AG20443 (cell line): ENCODE results near the gene ODAD4.

Experiments used
- DNase-seq: peaks from one replicate; pipeline ENCODE4 v3.0.0; 2012; ENCODE audit warnings: low spot score, mixed read lengths

ODAD4 gene

GRCh38 chr17:41939693-41940090 is 9.3 kb downstream of the ODAD4 start:
- no peak for DNase-seq

DNA sequence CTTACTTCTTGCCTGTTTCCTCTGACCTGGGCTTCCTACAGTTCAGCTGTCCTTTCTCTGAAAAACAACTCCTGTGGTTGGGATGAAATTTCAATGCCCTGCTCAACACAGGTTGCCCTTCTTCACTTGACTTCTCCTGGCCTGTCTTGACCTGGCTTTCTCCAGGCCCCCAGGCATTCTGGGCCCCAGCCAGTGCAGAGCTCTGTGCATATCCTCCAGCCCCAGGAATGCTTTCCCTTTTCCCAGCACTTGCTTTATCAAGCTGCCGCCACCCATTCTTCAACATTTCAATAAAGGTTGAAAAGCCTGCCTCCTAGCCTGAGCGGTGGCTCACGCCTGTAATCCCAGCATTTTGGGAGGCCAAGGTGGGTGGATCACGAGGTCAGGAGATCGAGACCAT is 10.8 kb downstream of the ODAD4 start:
- no peak for DNase-seq

DNA sequence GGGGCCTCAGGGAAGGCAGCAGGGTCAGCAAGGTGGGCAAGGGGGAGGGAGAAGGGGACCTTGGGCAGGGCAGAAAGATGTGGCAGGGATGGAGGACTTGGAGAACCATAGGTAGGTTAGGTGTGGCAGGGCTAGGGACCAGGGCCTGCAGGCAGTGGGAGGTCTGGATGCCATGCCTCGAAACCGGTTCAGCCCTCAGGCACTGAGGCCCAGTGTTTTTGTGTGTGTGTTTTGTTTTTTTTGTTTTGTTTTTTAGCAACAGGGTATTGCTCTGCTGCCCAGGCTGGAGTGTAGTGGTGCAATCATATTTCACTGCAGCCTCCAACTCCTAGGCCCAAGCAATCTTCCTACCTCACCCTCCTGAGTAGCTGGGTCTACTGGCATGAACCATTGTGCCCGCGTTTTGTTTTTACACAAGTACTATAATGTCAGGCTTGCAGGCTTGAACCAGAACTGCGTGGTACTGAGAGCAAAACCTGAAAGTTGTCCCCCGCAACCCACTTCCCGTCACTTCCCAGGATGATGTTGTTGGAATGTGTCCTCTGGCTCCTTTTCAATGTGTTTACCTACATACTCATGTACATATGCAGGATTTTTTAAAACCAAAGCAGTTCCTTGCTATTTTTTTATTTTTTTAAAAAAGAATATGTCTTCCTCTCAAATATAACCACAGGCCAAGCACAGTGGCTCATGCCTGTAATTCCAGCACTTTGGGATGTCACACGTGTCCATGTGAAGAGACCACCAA is 12.4 kb downstream of the ODAD4 start:
- no peak for DNase-seq

DNA sequence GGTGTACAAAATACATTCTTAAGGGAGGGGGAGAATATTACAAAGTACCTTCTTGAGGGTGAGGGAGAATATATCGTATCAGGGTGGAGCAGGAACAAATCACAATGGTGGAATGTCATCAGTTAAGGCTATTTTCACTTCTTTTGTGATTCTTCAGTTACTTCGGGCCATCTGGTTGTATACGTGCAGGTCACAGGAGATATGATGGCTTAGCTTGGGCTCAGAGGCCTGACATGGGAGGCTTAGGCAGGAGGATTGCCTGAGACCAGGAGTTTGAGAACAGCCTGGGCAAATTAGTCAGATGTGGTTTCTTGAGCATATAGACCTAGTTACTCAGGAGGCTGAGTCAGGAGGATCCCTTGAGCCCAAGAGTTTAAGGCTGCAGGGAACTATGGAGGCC is 13.1 kb downstream of the ODAD4 start:
- no peak for DNase-seq

GRCh38 chr17:41944943-41945342 is 14.5 kb downstream of the ODAD4 start:
- DNase-seq: no peak

- DNase-seq: no peak
These were observed 18.5 kb downstream of the ODAD4 start for GRCh38 chr17:41948762-41949460.

- no peak for DNase-seq
These were observed 26.1 kb downstream of the ODAD4 start for GRCh38 chr17:41956522-41956921.

GRCh38 chr17:41957031-41957868 is 26.8 kb downstream of the ODAD4 start:
- DNase-seq: no peak

DNA sequence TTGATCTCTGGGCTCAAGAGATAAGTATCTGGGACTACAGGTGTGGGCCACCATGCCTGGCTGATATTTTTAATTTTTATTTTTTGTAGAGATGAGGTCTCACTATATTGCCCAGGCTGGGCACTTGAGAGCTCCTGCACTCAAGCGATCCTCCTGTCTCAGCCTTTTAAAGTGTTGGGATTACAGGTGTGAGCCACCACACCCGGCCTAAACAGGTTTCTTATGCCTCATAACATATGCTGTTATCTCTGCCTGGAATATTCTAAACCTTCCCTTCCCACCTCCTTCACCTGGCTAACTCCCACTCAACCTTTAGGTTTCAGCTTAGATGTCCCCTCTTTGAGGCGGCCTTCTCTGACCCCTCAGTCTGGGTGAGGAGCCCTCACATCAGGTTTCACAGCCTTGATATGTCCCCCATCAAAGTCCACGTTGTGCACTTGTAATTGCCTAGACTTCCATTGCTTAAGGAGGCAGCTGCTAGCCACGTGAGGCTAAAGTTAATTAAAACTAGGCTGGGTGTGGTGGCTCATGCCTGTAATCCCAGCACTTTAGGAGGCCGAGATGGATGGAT is 27.5 kb downstream of the ODAD4 start:
- DNase-seq: no peak

DNA sequence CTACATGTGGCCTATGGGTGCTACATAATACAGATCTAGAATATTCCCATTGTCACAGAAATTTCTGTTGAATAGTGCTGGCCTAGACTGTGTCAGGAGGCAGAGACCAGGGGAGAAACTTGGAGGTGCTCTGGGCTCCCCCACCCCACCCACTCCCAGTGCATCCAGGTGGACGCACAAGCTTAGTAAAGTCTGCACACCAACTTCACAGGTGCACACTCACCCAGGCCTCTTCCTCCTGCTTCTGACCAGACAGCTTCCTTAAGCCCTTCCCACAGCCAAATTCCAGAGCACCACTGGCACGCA is 28.6 kb downstream of the ODAD4 start:
- no peak for DNase-seq

GRCh38 chr17:41959336-41960095 is 29.1 kb downstream of the ODAD4 start:
- DNase-seq: peak; percentile 64

DNA sequence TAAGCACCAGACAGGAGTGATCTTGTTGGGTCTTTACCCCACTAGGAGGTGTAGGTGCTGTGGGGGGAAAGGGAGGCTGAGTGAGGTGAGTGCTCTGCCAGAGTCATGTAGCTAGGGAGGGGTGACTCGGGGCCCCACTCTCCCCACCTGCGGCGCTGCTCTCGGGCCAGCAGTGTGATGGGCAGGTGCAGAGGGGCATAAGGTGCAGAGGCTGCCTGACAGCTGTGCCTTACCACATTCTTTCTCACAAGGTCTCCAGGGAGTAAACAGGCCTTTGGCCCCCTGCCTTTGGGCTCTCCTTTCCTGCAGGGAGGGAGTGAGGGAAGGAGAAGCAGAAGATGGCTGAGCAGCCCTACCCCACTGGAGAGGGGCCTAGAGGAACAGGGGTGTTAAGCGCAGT is 31.7 kb downstream of the ODAD4 start:
- DNase-seq: no peak

- peak; percentile 86 for DNase-seq
These were observed 32.5 kb downstream of the ODAD4 start for GRCh38 chr17:41962768-41963434.

DNA sequence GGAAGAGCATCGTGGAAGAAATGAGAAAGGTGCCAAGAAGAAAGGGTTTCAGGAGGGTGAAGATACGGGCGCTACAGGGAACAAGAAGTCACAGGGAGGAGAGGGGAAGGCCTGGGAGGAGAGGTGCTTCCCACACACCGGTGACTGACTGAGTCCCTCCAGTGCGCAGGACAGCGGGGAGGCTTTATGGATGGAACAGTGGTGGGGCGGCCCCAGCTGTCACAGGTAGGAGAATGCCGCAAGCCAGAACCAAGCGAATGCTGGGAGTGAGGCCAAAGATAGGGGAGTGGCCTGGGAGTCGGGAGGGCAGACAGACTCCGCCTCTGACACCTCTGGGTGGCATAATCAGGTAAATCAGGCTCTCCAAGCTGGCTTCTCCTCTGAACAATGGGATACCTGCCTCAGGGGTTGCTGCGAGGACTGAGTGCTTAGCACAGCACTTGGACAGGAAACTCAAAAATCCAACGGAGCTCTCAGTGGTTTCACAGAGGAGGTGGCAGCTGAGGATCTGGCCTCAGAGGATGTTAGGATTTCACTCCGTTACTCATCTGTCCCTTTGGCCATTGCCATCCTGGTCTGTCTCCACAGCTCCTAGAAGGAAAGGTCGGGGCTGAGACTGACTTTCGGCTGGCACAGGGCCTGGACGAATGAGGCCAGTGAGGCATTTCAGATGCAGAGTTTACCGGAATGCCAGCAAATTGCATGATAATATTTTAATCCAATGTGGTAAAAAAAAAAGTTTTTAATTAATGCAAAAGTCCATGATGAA is 35.5 kb downstream of the ODAD4 start:
- peak; percentile 53 for DNase-seq

DNA sequence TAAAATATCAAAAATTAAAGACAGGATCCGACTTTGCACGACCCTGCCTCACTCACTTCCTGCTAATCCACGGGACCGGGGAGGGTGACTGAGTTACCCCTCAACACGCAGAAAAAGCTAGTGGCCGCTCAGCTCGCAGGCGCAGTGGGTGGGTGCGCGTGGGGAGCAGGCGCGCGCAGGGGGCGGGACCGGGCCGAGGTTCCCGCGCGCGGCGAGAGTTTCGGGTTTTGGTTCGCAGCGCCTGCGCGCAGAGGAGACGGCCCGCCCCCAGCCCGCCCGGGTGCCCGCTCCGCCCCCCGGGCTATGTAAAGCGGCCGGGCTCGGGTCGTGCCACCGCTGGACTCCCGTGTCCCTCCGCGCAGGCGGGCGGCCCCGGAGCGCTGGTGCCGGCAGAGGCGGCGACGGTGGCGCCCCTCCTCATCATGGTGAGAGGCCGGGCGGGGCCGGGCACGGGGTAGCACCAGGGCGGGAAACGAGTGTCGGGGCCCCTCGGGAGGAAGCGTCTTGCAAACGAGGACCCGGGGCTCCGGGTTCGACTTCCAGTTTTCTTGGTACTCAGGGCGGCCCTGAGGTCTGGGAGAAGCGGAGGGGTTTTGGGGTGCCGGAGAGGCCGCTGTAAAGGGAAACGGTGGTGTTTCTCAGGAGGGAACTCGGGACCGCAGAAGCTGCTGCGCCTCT is 36.2 kb downstream of the ODAD4 start, which contains the start of gene CNP:
TSS of gene CNP (plus strand) at position 333 of the 678 bp plus-strand sequence. CDS start at position 423, 90 bp downstream.
- DNase-seq: peak; percentile 100

DNA sequence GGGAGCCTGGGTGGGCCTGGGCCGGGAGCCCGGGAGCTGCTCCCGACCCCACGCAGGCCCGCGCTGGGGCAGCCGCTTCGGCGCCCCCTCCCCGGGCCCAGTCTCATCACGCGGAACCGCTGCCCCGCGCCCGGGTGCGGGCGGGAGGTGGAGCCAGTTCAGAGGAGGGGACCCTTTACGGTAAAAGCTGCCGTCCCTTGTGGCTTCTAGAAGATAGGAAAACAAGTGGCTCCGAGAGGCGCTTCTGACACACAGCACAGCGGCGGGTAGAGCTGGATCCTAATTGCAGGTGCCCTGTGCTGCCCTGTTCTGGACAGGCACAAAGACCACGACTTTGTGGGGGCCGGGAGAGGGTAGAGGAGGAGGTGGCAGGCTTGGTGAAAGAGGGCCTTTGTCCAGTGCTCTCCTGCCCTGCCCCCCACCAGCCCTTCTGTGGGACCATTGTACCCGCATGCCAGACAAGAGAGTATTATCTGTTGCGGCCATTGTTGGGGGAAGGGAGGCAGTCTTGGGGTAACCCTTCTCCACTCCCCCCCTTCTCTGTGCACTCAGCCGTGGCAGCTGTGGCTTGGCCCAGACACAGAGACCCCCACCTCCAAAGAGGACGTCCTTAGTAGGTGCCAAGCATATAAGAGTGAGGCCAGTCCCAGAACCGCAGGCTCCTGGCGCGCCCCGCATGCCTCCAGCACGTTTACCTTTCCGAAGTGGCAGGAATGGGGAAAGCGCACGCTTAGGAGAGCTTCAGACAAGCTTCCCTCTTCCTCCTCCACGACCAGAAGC is 36.9 kb downstream of the ODAD4 start:
- no peak for DNase-seq

GRCh38 chr17:41967921-41968578 is 37.6 kb downstream of the ODAD4 start:
- DNase-seq: no peak

DNA sequence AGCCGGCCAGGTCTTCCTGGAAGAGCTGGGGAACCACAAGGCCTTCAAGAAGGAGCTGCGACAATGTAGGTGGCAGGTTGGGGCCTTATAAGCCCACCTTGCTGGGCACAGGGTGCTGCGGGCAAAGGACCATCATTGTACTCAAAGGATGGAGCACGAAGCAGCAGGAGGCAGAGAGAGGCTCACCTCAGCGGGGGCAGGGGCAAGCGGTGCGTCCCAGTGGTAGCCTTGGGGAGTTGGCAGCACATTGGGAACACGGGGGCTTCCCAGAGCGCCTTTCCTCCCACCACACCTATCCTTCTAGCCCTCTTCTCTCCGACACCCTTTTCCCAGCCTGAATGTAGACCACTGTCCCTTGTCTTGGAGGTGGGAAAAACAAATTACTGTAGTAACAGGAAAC is 38.3 kb downstream of the ODAD4 start:
- DNase-seq: no peak
